Neuron (in vitro differentiated cells): Measurements from ENCODE around the gene TSN.
"Not testable (repeated sequence)": the region's sequence is repeated elsewhere in the genome, so short reads cannot be mapped to it uniquely, and the experiment has no call there.

Experiments
- H2AFZ ChIP-seq: one replicate; pipeline ENCODE4 v1.6.1; 2013; ENCODE audit warnings: low read depth, mild to moderate bottlenecking, inconsistent platforms, low read length, moderate library complexity
- H3K27me3 ChIP-seq: one replicate; pipeline ENCODE4 v1.6.1; 2013; ENCODE audit warnings: low read length; ENCODE audit not compliant: insufficient read depth
- H3K36me3 ChIP-seq: one replicate; pipeline ENCODE4 v1.6.1; 2013; ENCODE audit warnings: low read length; ENCODE audit not compliant: insufficient read depth
- H3K4me1 ChIP-seq: one replicate; pipeline ENCODE4 v1.6.1; 2013; ENCODE audit warnings: low read length; ENCODE audit not compliant: insufficient read depth
- H3K4me3 ChIP-seq: 2 replicates; pipeline ENCODE4 v1.5.1; 2013; ENCODE audit warnings: mild to moderate bottlenecking, low read length, moderate library complexity
- H3K9me3 ChIP-seq: one replicate; pipeline ENCODE4 v1.6.1; 2013; ENCODE audit warnings: low read length

Gene TSN

DNA sequence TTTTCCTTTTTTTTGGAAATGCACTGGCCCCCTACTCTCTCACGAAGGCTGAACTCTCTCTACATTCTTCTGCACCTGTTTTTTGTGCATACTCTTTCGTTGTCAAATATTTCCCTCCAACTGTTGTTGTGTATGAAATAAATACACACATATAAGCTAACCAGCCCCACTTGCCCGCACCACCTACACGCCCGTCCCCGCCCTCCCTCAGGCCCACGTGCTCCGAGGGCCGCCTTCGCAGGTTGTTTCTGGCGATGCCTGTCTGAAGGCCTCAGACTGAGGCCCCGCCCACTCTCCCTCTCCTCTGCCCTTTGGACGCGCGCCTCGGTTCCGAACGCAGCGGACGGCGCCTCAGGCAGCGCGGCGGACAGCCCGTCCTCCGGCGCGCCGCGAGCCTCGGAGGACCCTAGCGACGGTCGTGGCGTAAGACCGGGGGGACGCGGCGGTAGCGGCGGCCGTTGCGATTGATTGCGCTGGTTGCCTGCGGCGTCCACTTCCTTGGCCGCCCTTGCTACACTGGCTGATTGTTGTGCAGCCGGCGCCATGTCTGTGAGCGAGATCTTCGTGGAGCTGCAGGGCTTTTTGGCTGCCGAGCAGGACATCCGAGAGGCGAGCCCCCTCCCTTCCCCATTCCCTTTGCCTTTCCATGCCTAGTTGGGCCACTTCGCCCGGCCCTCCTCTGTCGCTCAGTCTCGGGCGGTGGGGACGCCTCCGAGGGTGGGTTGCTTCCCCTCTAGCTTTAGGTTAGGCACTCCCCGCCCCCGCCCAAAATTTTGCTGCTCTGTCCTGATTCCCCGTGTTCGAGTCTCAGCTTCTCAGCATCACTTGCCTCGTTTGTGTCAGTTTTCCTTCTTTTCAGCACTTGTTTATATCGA, at the start of gene TSN:
Gene TSN (plus strand): TSS at position 415 of the 875 bp plus-strand sequence. CDS start 129 bp downstream, at position 544.
- Histone ChIP-seq H3K36me3 (peaks cover 22% of the 10 kb centered on the region), H3K4me3 (peak within 1 kb of the TSS; percentile 96), H2AFZ (peak within 1 kb of the TSS; percentile 90), H3K9me3 (no peaks in the 10 kb centered on the region), H3K27me3 (no peaks in the 10 kb centered on the region), H3K4me1 (peaks cover 26% of the 10 kb centered on the region)

DNA sequence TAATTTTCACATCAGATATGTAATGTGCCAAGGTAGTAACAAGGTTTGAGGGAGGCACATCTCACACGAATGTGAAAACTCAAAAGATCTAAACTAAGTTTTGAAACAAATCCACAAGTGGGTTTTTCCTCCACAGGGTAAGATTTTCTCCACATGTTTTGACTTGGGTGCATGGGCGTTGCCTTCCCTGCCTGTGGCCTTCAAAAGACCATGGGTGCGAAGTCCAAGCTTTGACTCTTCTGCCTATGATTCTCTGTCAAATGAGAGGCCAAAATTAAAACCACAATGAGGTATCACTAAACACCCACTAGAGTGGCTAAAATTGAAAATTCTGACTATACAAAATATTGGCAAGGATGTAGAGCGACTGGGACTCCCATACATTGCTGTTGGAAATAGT, 49.5 kb upstream of the TSN start:
- no peaks in the 10 kb centered on the region for H3K27me3 ChIP-seq
- no peak overlapping the region for H3K4me3 ChIP-seq
- peaks cover 5% of the 10 kb centered on the region for H3K4me1 ChIP-seq
- H2AFZ ChIP-seq, result no peak overlapping the region
- H3K9me3 ChIP-seq, result no peaks in the 10 kb centered on the region
- no peaks in the 10 kb centered on the region for H3K36me3 ChIP-seq

DNA sequence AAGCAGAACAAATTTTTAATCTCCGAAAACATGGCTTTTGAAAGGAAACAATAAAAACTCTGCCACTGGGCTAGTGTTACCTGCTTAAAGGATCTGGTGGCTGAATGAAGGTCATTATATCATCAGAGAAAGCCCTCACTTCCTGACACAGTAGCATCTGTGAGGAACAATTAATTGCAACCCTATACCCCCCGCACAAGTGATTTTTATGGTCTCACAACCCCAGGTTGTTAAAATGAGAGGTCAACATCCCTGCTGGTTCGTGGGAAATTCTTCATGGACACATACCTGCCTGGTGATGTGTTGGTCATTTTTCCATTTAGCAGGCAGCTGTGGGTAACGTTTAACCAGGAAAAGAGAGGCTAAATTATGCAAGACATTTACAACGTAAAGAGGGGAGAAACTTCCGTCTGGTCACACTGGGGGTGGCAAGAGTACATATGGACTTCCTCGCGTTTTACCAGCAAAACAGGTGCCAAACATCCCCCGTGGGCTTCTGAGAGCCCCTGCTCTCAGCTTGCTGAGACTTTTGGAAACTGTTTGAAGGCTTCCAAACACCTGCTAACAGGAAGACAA, 48.0 kb upstream of the TSN start:
- no peaks in the 10 kb centered on the region for H3K9me3 ChIP-seq

DNA sequence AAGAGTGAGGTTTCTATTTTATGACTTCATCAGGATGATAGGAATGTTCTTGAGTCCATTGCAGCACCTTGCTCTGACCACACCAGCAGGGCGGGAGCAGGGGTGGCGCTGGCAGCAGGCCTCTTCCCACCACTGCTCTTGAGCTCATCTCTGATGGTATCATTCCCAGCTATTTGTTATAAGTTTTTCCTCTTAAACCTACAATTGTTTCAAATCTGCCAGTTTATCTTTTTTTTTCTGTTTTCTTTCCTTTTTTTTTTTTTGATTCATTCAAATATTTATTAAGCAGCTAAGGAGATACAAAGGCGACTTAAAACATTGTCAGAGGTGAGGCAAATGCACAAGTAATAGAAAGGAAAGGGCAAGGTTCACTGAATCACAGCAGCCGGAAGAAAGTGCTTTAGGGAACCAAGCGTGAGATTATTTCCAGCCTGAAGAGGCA, 47.5 kb upstream of the TSN start:
- no peaks in the 10 kb centered on the region for H3K27me3 ChIP-seq
- no peaks in the 10 kb centered on the region for H3K36me3 ChIP-seq
- no peaks in the 10 kb centered on the region for H3K9me3 ChIP-seq
- no peak overlapping the region for H2AFZ ChIP-seq
- peaks cover 5% of the 10 kb centered on the region for H3K4me1 ChIP-seq
- H3K4me3 ChIP-seq, result no peak overlapping the region

More for the DNA sequence above, 48.0 kb upstream of the TSN start:
- Histone ChIP-seq H2AFZ (no peak overlapping the region), H3K36me3 (no peaks in the 10 kb centered on the region), H3K4me3 (no peak overlapping the region), H3K4me1 (peaks cover 5% of the 10 kb centered on the region), H3K27me3 (no peaks in the 10 kb centered on the region)

DNA sequence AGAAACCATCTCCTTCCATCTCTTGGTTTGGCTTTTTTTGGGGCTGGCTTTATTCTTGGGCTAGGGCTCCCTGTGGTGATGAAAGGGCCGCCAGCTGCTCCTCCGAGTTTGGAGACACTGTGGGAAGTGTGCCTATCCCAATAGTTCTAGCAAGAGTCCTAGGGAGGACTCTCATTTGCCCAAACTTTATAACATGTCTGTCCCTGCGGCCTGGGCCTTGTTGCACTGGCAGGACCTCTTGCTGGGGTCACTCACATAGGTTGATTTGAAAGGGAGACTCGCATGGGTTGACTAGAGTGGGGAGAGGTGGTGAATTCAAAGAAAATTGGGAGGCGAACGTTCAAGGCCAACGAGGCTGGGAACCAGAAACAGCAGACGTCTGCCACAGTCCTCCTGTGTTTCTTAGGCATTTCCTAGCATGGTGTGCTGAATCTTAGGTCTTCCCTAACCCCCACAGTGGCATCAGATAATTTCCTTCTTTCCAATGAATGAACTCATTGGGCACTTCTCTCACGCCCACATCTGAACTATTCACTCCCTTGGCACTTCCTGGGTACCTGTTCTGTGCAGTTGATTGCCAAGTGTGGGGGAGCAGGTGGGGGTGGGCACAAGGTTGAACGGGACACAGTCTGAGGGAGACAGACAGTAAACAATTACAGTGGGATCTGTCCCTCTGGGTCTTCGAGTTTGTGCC, 45.5 kb upstream of the TSN start:
- H3K4me3 ChIP-seq, result no peak overlapping the region
- H2AFZ ChIP-seq, result no peak overlapping the region
- H3K36me3 ChIP-seq, result no peaks in the 10 kb centered on the region

DNA sequence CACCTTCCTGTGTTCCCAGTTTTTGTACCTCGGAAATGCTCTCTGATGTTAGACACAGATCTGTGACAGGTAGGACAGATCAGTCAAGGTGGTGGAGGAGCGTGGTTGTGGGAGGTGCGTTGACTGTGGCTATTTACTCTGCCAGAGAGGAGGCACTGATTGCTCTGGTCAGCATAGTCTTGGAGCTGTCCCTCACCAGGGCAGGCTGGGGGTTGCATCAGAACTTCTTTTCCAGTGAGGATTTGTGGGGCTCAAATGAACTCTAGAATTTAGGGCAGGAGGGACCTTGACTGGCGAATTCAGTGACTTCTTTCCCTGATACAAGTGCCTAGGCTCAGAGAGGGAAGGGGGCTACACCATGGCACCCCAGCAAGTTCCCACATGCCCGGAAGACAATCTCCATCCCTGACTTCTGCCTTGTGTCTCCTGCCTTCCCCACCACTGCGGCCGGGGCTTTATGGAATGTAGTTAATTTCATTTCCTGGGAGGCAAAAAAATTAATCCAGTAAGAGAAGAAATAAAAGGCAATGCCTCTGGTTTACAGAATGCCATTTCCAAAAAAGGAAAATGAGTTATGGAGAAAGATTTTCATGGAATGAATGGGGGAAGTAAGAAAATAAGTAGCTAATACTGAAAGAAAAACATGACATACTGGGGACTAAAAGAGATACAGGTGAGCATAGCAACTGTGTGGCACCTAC, 44.8 kb upstream of the TSN start:
- Histone ChIP-seq H3K27me3 (no peaks in the 10 kb centered on the region), H2AFZ (no peak overlapping the region), H3K4me1 (peaks cover 5% of the 10 kb centered on the region), H3K9me3 (no peaks in the 10 kb centered on the region), H3K4me3 (no peak overlapping the region), H3K36me3 (no peaks in the 10 kb centered on the region)

More for the DNA sequence above, 45.5 kb upstream of the TSN start:
- peaks cover 5% of the 10 kb centered on the region for H3K4me1 ChIP-seq
- no peaks in the 10 kb centered on the region for H3K9me3 ChIP-seq
- H3K27me3 ChIP-seq, result no peaks in the 10 kb centered on the region

DNA sequence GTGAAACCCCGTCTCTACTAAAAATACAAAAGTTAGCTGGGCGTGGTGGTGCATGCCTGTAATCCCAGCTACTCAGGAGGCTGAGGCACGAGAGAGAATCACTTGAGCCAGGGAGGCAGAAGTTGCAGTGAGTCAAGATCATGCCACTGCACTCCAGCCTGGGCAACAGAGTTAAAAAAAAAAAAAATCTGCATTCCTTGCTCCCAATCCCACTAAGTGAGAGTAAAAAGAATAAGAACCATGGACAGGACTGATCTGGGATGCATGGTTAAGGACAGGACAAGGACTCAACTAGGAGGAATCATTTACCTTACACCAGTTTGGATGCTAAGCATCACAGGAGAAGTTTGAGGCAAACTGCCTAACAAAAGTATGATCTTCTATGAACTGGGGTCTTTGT, 44.0 kb upstream of the TSN start:
- not testable (repeated sequence) for H2AFZ ChIP-seq, H3K9me3 ChIP-seq, H3K4me3 ChIP-seq, H3K36me3 ChIP-seq, H3K27me3 ChIP-seq, H3K4me1 ChIP-seq

DNA sequence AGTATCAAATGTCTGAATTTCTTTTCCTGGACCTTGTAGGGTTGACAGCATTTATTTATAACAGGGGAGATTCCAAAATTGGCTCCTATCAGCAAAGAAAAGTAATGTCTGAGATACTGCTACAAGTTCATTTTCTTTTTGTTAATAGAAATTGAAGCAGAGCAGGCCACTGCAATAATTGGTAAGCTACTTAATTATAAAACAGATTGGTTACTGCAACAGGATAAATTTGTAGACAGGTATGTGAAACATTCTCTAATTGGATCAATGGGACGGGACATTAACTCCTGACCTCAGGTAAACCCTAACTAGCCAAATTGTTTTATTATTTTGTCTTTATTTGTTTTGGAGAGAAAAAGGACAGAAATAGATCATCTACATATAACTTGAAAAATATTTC, 39.3 kb upstream of the TSN start:
- Histone ChIP-seq H3K36me3 (no peaks in the 10 kb centered on the region), H3K9me3 (no peaks in the 10 kb centered on the region), H2AFZ (no peak overlapping the region), H3K4me1 (no peaks in the 10 kb centered on the region), H3K4me3 (no peak overlapping the region), H3K27me3 (no peaks in the 10 kb centered on the region)

DNA sequence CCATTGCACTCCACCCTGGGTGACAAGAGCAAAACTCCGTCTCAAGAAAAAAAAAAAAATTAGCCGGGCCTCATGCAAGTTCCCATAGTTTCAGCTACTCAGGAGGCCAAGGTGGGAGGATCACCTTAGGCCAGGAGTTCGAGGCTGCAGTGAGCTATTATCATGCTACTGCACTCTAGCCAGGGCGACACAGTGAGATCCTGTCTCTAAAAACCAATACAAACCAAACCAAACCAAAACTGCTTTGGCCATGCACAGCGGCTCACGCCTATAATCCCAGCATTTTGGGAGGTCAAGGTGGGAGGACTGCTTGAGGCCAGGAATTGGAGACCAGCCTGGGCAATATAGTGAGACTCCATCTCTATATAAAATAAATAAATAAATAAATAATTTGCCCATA, 37.9 kb upstream of the TSN start:
- Histone ChIP-seq H3K9me3 (no peaks in the 10 kb centered on the region), H3K36me3 (no peaks in the 10 kb centered on the region), H3K4me1 (no peaks in the 10 kb centered on the region), H3K4me3 (no peak overlapping the region), H3K27me3 (no peaks in the 10 kb centered on the region), H2AFZ (no peak overlapping the region)

DNA sequence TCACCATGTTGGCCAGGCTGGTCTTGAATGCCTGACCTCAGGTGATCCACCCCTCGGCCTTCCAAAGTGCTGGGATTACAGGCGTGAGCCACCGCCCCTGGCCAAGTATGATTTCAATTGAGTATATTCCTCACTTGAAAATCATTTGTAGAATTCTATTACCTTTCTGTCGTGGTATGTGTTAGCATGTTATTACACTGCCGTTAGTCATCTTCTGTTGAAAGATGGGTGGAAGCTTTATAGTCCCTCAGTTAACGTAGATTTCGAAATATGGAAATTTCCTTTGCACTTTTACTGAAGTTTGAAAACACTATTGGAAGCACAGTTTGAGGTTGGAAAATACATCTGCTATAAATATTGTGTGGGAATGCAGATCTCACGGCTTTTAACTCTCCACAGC, 33.5 kb upstream of the TSN start:
- no peak overlapping the region for H3K4me3 ChIP-seq
- peaks cover 8% of the 10 kb centered on the region for H3K36me3 ChIP-seq
- H2AFZ ChIP-seq, result no peak overlapping the region
- H3K9me3 ChIP-seq, result no peaks in the 10 kb centered on the region
- no peaks in the 10 kb centered on the region for H3K27me3 ChIP-seq
- no peaks in the 10 kb centered on the region for H3K4me1 ChIP-seq

DNA sequence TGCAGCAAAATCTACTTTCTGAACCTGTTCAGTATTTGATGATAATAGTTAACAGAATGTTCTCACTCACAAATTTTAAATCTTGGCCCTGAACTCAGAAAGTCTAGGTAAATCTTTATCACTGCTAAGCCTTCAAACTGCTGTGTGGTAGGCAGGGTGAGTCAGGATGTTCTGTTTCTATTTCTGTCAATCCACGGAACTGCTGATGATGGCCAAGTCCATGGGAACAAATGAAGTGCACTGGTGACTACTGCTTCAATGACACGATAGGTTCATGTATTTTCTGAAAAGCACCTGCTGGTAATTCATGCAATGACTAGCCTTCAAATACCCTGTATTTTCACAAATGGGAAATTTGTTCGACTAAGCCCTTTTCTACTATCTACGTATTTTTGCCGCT, 33.0 kb upstream of the TSN start:
- no peaks in the 10 kb centered on the region for H3K27me3 ChIP-seq

DNA sequence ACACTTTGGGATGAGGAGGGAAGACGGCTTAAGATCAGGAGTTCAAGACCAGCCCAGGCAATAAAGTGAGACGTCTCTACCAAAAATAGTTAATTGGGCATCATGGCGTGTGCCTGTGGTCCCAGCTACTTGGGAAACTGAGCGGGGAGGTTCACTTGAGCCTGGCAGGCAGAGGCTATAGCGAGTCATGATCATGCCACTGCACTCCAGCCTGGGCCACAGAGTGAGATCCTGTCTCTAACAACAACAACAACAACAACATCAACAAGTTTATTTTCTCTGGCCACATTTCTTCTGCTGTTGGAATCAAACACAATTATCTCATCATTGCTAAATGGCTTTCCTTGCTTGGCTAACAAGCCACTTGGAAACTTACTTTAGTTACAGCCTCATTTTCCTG, 32.1 kb upstream of the TSN start:
- Histone ChIP-seq H3K36me3 (peaks cover 22% of the 10 kb centered on the region), H3K4me3 (no peak overlapping the region), H3K9me3 (no peaks in the 10 kb centered on the region), H3K4me1 (no peaks in the 10 kb centered on the region), H2AFZ (no peak overlapping the region), H3K27me3 (no peaks in the 10 kb centered on the region)

More for the DNA sequence above, 33.0 kb upstream of the TSN start:
- no peak overlapping the region for H3K4me3 ChIP-seq
- H3K4me1 ChIP-seq, result no peaks in the 10 kb centered on the region
- H2AFZ ChIP-seq, result no peak overlapping the region
- no peaks in the 10 kb centered on the region for H3K9me3 ChIP-seq
- peaks cover 13% of the 10 kb centered on the region for H3K36me3 ChIP-seq

DNA sequence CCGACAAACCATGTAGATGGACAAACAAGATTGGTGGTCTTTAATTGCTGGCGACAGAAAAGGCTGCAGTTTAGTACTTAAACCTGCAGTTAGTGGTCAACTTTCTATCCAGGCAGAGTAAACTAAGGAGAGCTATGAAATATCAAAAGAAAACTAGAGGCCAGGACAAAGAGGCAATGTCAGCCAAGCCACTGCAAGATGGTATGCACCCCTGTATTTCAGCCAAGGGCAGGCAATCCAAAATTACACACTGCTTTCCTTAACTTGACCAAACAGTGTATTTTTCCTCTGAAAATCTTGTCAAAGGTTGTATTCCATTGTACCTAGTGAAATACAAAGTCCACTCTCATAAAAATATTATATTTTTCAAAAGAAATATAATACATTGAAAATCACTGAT, 28.1 kb upstream of the TSN start:
- H2AFZ ChIP-seq, result no peak overlapping the region
- peaks cover 57% of the 10 kb centered on the region for H3K36me3 ChIP-seq
- H3K9me3 ChIP-seq, result no peaks in the 10 kb centered on the region
- H3K27me3 ChIP-seq, result no peaks in the 10 kb centered on the region
- H3K4me1 ChIP-seq, result no peaks in the 10 kb centered on the region
- H3K4me3 ChIP-seq, result no peak overlapping the region
